ENCODE measurements around the gene ARHGAP24. TPM values are rescaled to one million over a fixed set of nuclear protein-coding genes. Genes with fewer than 3 reads are reported as not detected.

Gene ARHGAP24
- total RNA-seq, 1 donor from 2014 or later: 17.8 TPM

DNA sequence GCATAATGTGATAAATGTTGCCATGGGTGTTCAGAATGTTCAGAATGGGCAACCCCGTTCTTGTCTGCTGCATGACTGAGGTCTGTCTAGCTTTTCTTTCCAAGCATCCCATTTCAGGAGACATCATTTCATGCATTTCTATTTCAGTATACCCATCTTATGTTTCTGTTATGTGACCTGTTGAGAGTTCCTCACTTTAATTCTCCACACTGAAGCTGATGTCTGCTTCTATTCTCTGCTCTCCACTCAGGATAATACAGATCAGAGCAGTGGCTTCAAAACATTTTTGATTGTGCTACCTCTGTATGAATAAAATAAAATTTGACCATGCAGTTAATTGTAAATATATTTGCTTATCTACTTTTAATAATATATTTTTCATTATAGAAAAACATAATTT is 398.6 kb downstream of the ARHGAP24 start:
- H3K9me3 Mint-ChIP-seq (ENCODE audit: low read depth): no peaks in the 10 kb centered on the region
- no peak for DNase-seq (ENCODE audit: low spot score, unreplicated experiment)
- no peaks in the 10 kb centered on the region for H3K27me3 Mint-ChIP-seq
- TF ChIP-seq, protein P1, sequence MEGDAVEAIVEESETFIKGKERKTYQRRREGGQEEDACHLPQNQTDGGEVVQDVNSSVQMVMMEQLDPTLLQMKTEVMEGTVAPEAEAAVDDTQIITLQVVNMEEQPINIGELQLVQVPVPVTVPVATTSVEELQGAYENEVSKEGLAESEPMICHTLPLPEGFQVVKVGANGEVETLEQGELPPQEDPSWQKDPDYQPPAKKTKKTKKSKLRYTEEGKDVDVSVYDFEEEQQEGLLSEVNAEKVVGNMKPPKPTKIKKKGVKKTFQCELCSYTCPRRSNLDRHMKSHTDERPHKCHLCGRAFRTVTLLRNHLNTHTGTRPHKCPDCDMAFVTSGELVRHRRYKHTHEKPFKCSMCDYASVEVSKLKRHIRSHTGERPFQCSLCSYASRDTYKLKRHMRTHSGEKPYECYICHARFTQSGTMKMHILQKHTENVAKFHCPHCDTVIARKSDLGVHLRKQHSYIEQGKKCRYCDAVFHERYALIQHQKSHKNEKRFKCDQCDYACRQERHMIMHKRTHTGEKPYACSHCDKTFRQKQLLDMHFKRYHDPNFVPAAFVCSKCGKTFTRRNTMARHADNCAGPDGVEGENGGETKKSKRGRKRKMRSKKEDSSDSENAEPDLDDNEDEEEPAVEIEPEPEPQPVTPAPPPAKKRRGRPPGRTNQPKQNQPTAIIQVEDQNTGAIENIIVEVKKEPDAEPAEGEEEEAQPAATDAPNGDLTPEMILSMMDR (IDR thresholded peaks at IDR 0.05; ENCODE audit: unreplicated experiment): no peak
- no peaks in the 10 kb centered on the region for H3K36me3 Mint-ChIP-seq (ENCODE audit: insufficient read depth)
- H3K4me3 Mint-ChIP-seq (ENCODE audit: low read depth): no peak overlapping the region
- no peak overlapping the region for H3K27ac Mint-ChIP-seq
- peaks cover 37% of the 10 kb centered on the region for H3K4me1 Mint-ChIP-seq (ENCODE audit: low read depth)

DNA sequence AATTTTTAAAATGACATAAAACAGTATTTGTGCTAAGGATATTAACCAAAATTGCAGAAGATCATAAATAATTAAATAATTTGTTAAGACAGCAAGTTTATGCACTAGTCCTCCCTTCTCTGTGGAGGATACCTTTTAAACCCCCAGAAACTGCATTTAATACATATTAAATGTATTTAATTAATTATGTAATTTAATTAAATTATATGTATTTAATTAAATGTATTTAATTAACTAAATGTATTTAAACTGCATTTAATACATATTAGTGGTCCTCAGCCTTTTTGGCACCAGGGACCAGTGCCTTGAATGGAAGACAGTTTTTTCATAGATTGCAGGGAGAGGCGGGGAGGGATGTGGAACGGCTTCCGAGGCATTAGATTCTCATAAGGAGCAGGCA is 404.6 kb downstream of the ARHGAP24 start:
- TF ChIP-seq, protein P1 (IDR thresholded peaks at IDR 0.05; ENCODE audit: unreplicated experiment): no peak
- no peak for DNase-seq (ENCODE audit: low spot score, unreplicated experiment)
- peaks cover 8% of the 10 kb centered on the region for H3K4me1 Mint-ChIP-seq (ENCODE audit: low read depth)
- H3K27ac Mint-ChIP-seq: no peak overlapping the region
- peaks cover 7% of the 10 kb centered on the region for H3K36me3 Mint-ChIP-seq (ENCODE audit: insufficient read depth)
- peaks cover 6% of the 10 kb centered on the region for H3K9me3 Mint-ChIP-seq (ENCODE audit: low read depth)
- H3K27me3 Mint-ChIP-seq: no peaks in the 10 kb centered on the region
- no peak overlapping the region for H3K4me3 Mint-ChIP-seq (ENCODE audit: low read depth)

DNA sequence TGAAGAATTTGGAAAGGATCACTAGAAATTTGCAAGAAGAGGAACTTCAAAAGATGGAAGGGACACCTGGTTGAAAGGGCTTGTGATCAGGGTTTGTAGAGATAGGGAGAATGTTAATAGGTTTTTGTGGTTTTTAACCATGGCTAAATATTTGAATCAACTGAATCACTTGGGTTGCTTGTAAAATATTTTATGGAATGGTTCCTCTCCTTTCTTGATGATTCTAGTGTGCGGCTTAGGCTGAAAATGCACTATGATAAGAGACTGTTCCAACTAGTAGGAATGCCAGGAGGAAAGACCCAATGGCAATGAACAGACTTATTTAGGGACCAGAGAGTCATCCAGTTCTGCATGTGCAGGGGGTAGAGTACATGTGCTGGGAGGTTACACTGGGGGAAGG is 408.2 kb downstream of the ARHGAP24 start:
- H3K27ac Mint-ChIP-seq: no peak overlapping the region
- peaks cover 6% of the 10 kb centered on the region for H3K9me3 Mint-ChIP-seq (ENCODE audit: low read depth)

DNA sequence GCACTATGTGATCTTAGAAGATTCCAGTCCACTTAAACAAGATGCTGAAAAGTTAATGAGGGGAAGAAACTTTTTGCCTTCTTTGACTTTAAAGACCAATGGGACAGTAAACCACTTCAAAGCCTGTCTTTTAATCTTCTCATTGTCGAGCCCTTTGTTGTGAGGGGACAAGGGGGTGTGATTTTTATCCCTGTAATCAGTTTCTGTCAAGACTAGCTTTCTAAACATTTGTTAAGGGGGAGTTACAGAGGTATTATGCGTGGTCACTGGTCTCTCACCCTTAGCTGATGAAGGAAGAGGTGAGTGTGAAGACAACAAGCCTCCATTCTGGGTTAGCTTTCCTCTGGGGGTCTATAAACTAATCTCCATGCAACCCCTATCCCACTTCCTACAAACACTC is 409.3 kb downstream of the ARHGAP24 start:
- peaks cover 6% of the 10 kb centered on the region for H3K9me3 Mint-ChIP-seq (ENCODE audit: low read depth)
- H3K4me1 Mint-ChIP-seq (ENCODE audit: low read depth): peaks cover 14% of the 10 kb centered on the region
- no peak overlapping the region for H3K4me3 Mint-ChIP-seq (ENCODE audit: low read depth)
- DNase-seq (ENCODE audit: low spot score, unreplicated experiment): no peak
- H3K27ac Mint-ChIP-seq: no peak overlapping the region
- peaks cover 7% of the 10 kb centered on the region for H3K36me3 Mint-ChIP-seq (ENCODE audit: insufficient read depth)
- no peaks in the 10 kb centered on the region for H3K27me3 Mint-ChIP-seq
- TF ChIP-seq, protein P1 (IDR thresholded peaks at IDR 0.05; ENCODE audit: unreplicated experiment): no peak

More for the DNA sequence above, 408.2 kb downstream of the ARHGAP24 start:
- Mint-ChIP-seq H3K27me3 (no peaks in the 10 kb centered on the region), H3K36me3 (ENCODE audit: insufficient read depth) (peaks cover 7% of the 10 kb centered on the region), H3K4me1 (ENCODE audit: low read depth) (peaks cover 13% of the 10 kb centered on the region), H3K4me3 (ENCODE audit: low read depth) (no peak overlapping the region)
- DNase-seq (ENCODE audit: low spot score, unreplicated experiment): no peak
- TF ChIP-seq, protein P1 (IDR thresholded peaks at IDR 0.05; ENCODE audit: unreplicated experiment): no peak

DNA sequence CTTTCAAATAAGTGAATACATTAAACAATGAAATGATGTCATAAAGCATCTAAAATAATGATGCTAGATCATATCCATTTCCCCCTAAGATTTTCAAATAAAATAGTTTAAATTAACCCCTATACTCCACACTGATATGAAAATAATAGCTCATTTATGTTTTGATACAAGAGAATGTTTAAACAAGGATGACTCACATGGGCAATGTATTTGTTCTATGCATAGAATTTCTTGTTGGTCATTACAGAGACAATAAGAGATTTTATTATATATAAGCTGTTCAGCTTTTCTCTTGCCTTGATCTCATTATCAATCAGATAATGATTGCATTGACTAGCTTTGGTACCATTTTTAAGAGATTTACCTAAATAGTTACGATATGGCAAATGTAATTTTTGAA is 411.7 kb downstream of the ARHGAP24 start:
- no peaks in the 10 kb centered on the region for H3K27me3 Mint-ChIP-seq
- DNase-seq (ENCODE audit: low spot score, unreplicated experiment): no peak
- peaks cover 7% of the 10 kb centered on the region for H3K36me3 Mint-ChIP-seq (ENCODE audit: insufficient read depth)
- no peak overlapping the region for H3K4me3 Mint-ChIP-seq (ENCODE audit: low read depth)
- TF ChIP-seq, protein P1 (IDR thresholded peaks at IDR 0.05; ENCODE audit: unreplicated experiment): no peak
- no peak overlapping the region for H3K27ac Mint-ChIP-seq
- H3K4me1 Mint-ChIP-seq (ENCODE audit: low read depth): peaks cover 28% of the 10 kb centered on the region
- peaks cover 7% of the 10 kb centered on the region for H3K9me3 Mint-ChIP-seq (ENCODE audit: low read depth)

Measured in progenitor cell of endocrine pancreas (in vitro differentiated cells).